ENCODE measurements around the gene PSMD11. TPM values are rescaled to one million over a fixed set of nuclear protein-coding genes. Genes with fewer than 3 reads are reported as not detected.
"Not testable (repeated sequence)": the region's sequence is repeated elsewhere in the genome, so short reads cannot be mapped to it uniquely, and the experiment has no call there.

The PSMD11 gene
- polyA plus RNA-seq, 1 of the 3 experiments (the other 2 are of a cell fraction), result 63.1 TPM

DNA sequence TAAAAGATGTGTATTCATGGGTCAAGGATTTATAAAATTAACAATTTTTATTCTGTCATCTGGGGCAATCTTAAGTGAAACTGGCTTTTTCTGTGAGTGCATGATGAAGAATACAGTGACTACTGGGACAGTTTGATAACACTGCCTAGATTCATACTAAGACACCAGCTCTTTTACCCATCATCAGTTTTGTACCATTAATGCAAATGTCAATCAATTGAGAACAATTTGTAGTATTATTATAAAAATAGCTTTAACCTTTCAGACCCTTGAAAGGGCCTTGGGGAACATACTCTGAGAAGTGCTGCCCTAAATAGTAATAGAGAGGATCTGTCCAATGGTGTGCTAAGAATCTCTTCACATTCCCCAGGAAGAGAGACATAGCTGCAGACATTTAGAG, 45.4 kb upstream of the PSMD11 start (continued):
- TF ChIP-seq, protein P1, sequence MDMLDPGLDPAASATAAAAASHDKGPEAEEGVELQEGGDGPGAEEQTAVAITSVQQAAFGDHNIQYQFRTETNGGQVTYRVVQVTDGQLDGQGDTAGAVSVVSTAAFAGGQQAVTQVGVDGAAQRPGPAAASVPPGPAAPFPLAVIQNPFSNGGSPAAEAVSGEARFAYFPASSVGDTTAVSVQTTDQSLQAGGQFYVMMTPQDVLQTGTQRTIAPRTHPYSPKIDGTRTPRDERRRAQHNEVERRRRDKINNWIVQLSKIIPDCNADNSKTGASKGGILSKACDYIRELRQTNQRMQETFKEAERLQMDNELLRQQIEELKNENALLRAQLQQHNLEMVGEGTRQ (IDR thresholded peaks at IDR 0.05; ENCODE audit: borderline replicate concordance, low read depth, low read length), result no peak
- TF ChIP-seq RCOR1 (IDR thresholded peaks at IDR 0.05; ENCODE audit: low read length) (no peak), FOSL2 (IDR thresholded peaks at IDR 0.05; ENCODE audit: borderline replicate concordance, low read depth) (no peak), EP300 (IDR thresholded peaks at IDR 0.05; ENCODE audit: borderline replicate concordance in 1 of 2, low read depth in 1 of 2, low read length in 1 of 2) (no peak), SMC3 (IDR thresholded peaks at IDR 0.05; ENCODE audit: low read depth, low read length) (no peak), RAD21 (IDR thresholded peaks at IDR 0.05; ENCODE audit: low read length) (no peak), FOXM1 (IDR thresholded peaks at IDR 0.05; ENCODE audit: low read depth) (no peak)

DNA sequence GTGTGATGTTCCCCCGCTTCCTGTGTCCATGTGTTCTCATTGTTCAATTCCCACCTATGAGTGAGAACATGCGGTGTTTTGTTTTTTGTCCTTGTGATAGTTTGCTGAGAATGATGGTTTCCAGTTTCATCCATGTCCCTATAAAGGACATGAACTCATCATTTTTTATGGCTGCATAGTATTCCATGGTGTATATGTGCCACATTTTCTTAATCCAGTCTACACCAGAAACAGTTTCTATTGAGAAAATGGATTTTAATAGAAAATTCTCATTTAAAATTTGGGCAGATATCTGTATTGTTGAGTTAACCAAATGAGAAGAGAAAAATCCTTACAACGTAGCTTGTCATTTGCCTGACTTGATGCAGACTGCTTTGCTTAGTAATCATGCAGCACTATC, 34.2 kb upstream of the PSMD11 start:
- CTCF ChIA-PET, result interaction anchor here (1.0 kb wide), 1 partner anchor 34 kb away, joined by 4 read pairs; the partner anchor contains the start of gene PSMD11

DNA sequence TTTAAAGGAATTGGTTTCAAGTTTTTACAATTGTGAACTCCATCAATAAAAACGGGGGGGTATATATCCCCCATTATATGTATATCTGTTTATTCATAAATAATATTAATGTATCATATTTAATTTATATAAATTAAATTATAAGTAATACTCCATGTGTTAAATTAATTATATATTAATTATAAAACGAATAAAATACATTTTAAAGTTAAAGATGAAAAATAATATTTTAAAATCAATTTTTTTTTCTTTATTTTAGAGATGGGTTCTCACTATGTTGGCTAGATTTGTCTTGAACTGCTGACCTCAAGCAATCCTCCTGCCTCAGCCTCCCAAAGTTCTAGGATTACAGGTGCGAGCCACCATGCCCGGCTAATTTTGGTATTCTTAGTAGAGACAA, 17.4 kb upstream of the PSMD11 start:
- no peak for DNase-seq
- no peaks in the 10 kb centered on the region for H3K9me3 ChIP-seq
- ChIA-PET POLR2A (no interaction called here), CTCF (no interaction called here)
- H2AFZ ChIP-seq (ENCODE audit: low read depth), result no peak overlapping the region
- H3K4me1 ChIP-seq (ENCODE audit: control insufficient read depth in 1 of 2, insufficient read depth in 2 of 2, low read depth in 1 of 2, low read length in 1 of 2), result no peaks in the 10 kb centered on the region
- no peak overlapping the region for H3K4me3 ChIP-seq (ENCODE audit: low read depth in 2 of 2, low read length in 1 of 2)
- H3K27ac ChIP-seq (ENCODE audit: low read depth in 2 of 2, low read length in 1 of 2), result no peak overlapping the region
- no peak overlapping the region for H3K9ac ChIP-seq
- H4K20me1 ChIP-seq (ENCODE audit: insufficient read depth), result no peaks in the 10 kb centered on the region
- H3F3A ChIP-seq (replicated peaks; ENCODE audit: insufficient read depth), result peaks cover 3% of the 10 kb centered on the region
- H3K9me2 ChIP-seq, result no peaks in the 10 kb centered on the region
- H3K27me3 ChIP-seq (ENCODE audit: insufficient read depth), result no peaks in the 10 kb centered on the region
- WGBS (ENCODE audit: low lambda C conversion rate), result 49% methylated on average over 4 of the region's 4 CpGs
- no peaks in the 10 kb centered on the region for H3K36me3 ChIP-seq (replicated peaks in 1 of 2; ENCODE audit: control insufficient read depth in 1 of 2, insufficient read depth in 2 of 2, low read length in 1 of 2)
- TF ChIP-seq MXI1 (IDR thresholded peaks at IDR 0.05; ENCODE audit: low read depth, low read length) (no peak), POLR2AphosphoS5 (IDR thresholded peaks at IDR 0.05; ENCODE audit: low read depth, low read length) (no peak), GABPA (IDR thresholded peaks at IDR 0.05; ENCODE audit: low read depth) (no peak), RFX5 (IDR thresholded peaks at IDR 0.05; ENCODE audit: low read length) (no peak)
- TF ChIP-seq, protein P2, sequence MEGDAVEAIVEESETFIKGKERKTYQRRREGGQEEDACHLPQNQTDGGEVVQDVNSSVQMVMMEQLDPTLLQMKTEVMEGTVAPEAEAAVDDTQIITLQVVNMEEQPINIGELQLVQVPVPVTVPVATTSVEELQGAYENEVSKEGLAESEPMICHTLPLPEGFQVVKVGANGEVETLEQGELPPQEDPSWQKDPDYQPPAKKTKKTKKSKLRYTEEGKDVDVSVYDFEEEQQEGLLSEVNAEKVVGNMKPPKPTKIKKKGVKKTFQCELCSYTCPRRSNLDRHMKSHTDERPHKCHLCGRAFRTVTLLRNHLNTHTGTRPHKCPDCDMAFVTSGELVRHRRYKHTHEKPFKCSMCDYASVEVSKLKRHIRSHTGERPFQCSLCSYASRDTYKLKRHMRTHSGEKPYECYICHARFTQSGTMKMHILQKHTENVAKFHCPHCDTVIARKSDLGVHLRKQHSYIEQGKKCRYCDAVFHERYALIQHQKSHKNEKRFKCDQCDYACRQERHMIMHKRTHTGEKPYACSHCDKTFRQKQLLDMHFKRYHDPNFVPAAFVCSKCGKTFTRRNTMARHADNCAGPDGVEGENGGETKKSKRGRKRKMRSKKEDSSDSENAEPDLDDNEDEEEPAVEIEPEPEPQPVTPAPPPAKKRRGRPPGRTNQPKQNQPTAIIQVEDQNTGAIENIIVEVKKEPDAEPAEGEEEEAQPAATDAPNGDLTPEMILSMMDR (IDR thresholded peaks at IDR 0.05), result no peak
- no peaks in the 10 kb centered on the region for H3K79me2 ChIP-seq (ENCODE audit: insufficient read depth)
- no peak overlapping the region for H3K4me2 ChIP-seq

More for the DNA sequence above, 34.2 kb upstream of the PSMD11 start:
- H3K9ac ChIP-seq; H3K4me3 ChIP-seq (ENCODE audit: low read depth in 2 of 2, low read length in 1 of 2); H2AFZ ChIP-seq (ENCODE audit: low read depth); H3K36me3 ChIP-seq (replicated peaks in 1 of 2; ENCODE audit: control insufficient read depth in 1 of 2, insufficient read depth in 2 of 2, low read length in 1 of 2); H3K9me2 ChIP-seq; POLR2A ChIA-PET; H3K4me2 ChIP-seq; H3K27ac ChIP-seq (ENCODE audit: low read depth in 2 of 2, low read length in 1 of 2); DNase-seq; H3K4me1 ChIP-seq (ENCODE audit: control insufficient read depth in 1 of 2, insufficient read depth in 2 of 2, low read depth in 1 of 2, low read length in 1 of 2); H3K79me2 ChIP-seq (ENCODE audit: insufficient read depth); H3F3A ChIP-seq (replicated peaks; ENCODE audit: insufficient read depth); H3K9me3 ChIP-seq; H3K27me3 ChIP-seq (ENCODE audit: insufficient read depth); H4K20me1 ChIP-seq (ENCODE audit: insufficient read depth): not testable (repeated sequence)
- 95% methylated on average over 3 of the region's 3 CpGs for WGBS (ENCODE audit: low lambda C conversion rate)

All from SK-N-SH (cell line).